SJSA1 (cell line): ENCODE results near the gene RPP14. TPM values are rescaled to one million over a fixed set of nuclear protein-coding genes. Genes with fewer than 3 reads are reported as not detected.

ENCODE experiments used
- DNase-seq, 2 experiments: peaks; one replicate each; pipeline ENCODE4 v3.0.0-alpha.2; 2015 to 2020; ENCODE audit warnings: low spot score in 2 of 2, low read depth in 1 of 2
- H3K27ac ChIP-seq: fragments of 250-450 bp; sonication (Bioruptor Pico); 2 replicates; pipeline ENCODE4 v1.5.1; 2020; ENCODE audit warnings: mild to moderate bottlenecking, moderate library complexity
- H3K27me3 ChIP-seq: fragments of 250-450 bp; sonication (Bioruptor Pico); replicated peaks from 2 replicates; pipeline ENCODE4 v1.5.1; 2020; ENCODE audit warnings: mild to moderate bottlenecking, moderate library complexity
- H3K36me3 ChIP-seq: fragments of 250-450 bp; sonication (Bioruptor Pico); 2 replicates; pipeline ENCODE4 v1.5.1; 2020; ENCODE audit warnings: mild to moderate bottlenecking
- H3K4me1 ChIP-seq: fragments of 250-450 bp; sonication (Bioruptor Pico); replicated peaks from 2 replicates; pipeline ENCODE4 v1.6.1; 2021; ENCODE audit warnings: mild to moderate bottlenecking
- H3K4me3 ChIP-seq: fragments of 250-450 bp; sonication (Bioruptor Pico); 2 replicates; pipeline ENCODE4 v1.5.1; 2020; ENCODE audit warnings: mild to moderate bottlenecking
- H3K9me3 ChIP-seq: fragments of 250-450 bp; sonication (Bioruptor Pico); replicated peaks from 2 replicates; pipeline ENCODE4 v1.5.1; 2020; ENCODE audit warnings: mild to moderate bottlenecking
- total RNA-seq: library from RNA; depleted of rRNA; stranded (reverse); fragments of >200 nt; shearing (Covaris generic); gene quantifications from 2 replicates; pipeline ENCODE4 v1.2.3, GENCODE V29; 2014

The RPP14 gene
- total RNA-seq, 1 experiment from 2014 or later: 14.9 TPM

DNA sequence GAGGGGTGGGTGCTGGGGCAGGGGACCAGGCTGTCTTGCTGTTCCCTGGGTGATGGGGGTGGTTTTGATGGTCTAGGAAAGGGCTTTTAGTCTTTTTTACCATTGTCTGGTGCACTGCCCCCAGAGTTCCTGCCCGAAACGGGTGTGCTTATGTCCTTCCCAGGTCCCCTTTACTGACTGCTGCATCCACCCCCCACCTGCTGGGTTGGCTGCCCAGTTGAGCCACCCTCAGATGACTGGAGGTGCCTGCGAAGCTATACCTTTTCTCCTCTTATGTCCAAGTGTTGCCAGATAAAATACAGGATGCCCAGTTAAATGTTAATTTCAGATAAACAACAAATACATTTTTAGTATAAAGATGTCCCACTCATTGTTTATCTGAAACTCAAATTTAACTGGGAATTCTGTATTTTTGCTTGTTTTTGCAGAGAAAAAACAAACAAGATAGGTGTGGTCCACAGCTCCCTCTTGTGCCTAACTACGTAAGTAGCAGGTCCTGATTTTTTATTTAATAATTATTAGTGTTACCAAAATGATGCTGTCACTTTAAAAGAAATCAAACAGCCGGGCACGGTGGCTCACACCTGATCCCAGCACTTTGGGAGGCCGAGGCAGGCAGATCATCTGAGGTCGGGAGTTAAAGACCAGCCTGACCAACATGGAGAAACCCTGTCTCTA lies 6.1 kb upstream of the RPP14 start:
- H3K36me3 ChIP-seq: no peaks in the 10 kb centered on the region
- H3K4me1 ChIP-seq: no peaks in the 10 kb centered on the region
- H3K27ac ChIP-seq: no peak overlapping the region
- peak in 1 of 2 experiments; percentile 20 for DNase-seq
- no peak overlapping the region for H3K4me3 ChIP-seq
- no peaks in the 10 kb centered on the region for H3K27me3 ChIP-seq
- no peaks in the 10 kb centered on the region for H3K9me3 ChIP-seq

DNA sequence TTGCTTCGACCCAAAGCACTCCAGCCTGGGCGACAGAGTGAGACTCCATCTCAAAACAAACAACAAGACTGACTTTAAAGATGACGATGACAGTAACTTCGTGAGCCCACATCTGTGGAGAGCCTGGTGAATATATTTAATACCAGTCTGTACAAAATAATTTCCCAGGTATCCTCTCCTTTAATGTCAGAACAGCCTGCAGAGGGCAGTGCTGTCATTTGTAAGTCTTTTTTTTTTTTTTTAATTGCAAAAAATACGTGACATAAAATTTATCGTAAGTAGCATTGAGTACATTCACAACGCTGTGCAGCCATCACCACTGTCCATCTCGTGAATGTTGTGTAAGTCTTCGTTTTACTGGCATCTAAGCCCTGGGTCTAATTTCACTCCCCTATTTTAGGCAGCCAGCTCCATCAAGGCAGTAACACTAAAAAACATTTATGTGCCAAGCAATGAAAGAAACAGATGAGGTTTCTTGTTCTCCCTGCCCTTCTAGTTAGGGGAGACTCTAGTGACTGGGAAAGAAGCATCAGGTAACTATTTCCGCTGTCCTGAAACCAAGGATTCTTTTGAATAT lies 1.7 kb downstream of the RPP14 start:
- H3K4me3 ChIP-seq: peak overlapping the region; percentile 79
- peaks cover 46% of the 10 kb centered on the region for H3K36me3 ChIP-seq
- no peak overlapping the region for H3K27ac ChIP-seq
- peak; percentile 47 to 48 for DNase-seq
- H3K27me3 ChIP-seq: no peaks in the 10 kb centered on the region
- peaks cover 4% of the 10 kb centered on the region for H3K4me1 ChIP-seq
- no peaks in the 10 kb centered on the region for H3K9me3 ChIP-seq

DNA sequence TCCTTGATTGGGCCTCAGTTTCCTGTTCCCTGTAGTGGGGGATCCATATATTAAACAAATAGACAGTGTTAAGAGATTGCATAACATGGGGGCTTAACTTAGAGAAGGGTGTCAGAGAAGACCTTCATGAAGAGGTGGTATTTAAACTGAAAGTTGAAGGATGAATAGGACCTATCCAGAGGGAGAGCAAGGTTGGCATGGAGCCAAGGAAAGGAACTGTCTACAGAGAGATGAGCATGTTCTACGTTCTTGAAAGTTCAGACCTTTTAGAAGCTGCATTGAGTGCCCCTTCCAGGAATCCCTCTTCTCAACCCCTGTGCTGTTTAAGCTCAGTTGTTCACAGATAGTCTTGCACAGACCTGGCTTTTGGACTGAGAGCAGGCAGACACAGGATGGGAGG lies 2.7 kb downstream of the RPP14 start:
- peaks cover 4% of the 10 kb centered on the region for H3K4me1 ChIP-seq
- H3K27ac ChIP-seq: no peak overlapping the region
- H3K9me3 ChIP-seq: no peaks in the 10 kb centered on the region
- H3K27me3 ChIP-seq: no peaks in the 10 kb centered on the region
- DNase-seq: no peak
- no peak overlapping the region for H3K4me3 ChIP-seq
- H3K36me3 ChIP-seq: peaks cover 56% of the 10 kb centered on the region

DNA sequence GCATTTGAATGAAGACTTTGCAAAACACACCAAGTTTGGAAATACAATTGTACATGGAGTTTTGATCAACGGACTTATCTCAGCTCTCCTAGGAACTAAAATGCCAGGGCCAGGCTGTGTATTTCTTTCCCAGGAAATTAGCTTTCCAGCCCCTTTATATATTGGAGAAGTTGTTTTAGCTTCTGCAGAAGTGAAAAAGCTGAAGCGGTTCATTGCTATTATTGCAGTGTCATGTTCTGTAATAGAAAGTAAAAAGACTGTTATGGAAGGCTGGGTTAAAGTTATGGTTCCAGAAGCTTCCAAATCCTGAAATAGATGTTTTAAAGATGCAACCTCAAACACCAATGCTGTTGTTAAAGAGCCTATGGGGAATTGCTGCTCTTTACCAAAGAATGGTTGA lies 11.8 kb downstream of the RPP14 start:
- no peaks in the 10 kb centered on the region for H3K27me3 ChIP-seq
- no peak overlapping the region for H3K27ac ChIP-seq
- no peaks in the 10 kb centered on the region for H3K4me1 ChIP-seq
- peaks cover 74% of the 10 kb centered on the region for H3K36me3 ChIP-seq
- no peaks in the 10 kb centered on the region for H3K9me3 ChIP-seq
- no peak overlapping the region for H3K4me3 ChIP-seq
- DNase-seq: no peak

DNA sequence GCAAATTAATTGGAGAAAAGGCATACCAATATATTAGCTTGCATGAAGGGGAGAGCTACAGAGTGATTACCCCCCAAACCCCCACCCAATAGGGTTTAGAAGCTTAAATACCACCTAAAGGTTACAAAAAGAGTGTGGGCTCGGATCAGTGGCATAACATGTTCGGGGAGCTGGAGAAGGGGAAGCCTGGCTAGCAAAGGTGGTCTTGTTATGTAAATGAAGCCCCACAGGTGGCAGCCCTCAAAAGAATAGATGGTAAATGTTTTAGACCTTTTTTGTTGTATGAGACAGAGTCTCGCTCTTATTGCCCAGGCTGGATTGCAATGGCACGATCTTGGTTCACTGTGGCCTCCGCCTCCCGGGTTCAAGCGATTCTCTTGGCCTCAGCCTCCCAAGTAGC lies 15.7 kb downstream of the RPP14 start:
- Histone ChIP-seq H3K36me3 (peaks cover 39% of the 10 kb centered on the region), H3K4me1 (peaks cover 10% of the 10 kb centered on the region), H3K27me3 (no peaks in the 10 kb centered on the region), H3K27ac (no peak overlapping the region), H3K4me3 (no peak overlapping the region), H3K9me3 (no peaks in the 10 kb centered on the region)
- no peak for DNase-seq

DNA sequence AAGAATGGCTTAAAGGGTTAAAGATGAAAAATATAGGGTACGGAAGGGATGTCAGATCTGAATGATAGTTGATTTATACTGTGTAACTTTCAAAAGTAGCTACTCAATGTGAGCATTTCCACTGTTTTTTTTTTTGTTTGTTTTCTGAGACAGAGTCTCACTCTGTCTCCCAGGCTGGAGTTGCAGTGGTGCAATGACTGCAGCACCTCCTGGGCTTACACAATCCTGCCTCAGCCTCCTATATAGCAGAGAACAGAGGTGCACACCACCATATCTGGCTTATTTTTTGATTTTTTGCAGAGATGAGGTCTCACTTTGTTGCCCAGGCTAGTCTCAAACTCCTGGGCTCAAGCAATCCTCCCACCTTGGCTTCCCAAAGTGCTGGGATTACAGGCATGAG lies 16.7 kb downstream of the RPP14 start:
- peaks cover 29% of the 10 kb centered on the region for H3K36me3 ChIP-seq
- no peak for DNase-seq
- H3K4me3 ChIP-seq: no peak overlapping the region
- peaks cover 10% of the 10 kb centered on the region for H3K4me1 ChIP-seq
- no peaks in the 10 kb centered on the region for H3K27me3 ChIP-seq
- H3K9me3 ChIP-seq: no peaks in the 10 kb centered on the region
- H3K27ac ChIP-seq: no peak overlapping the region

DNA sequence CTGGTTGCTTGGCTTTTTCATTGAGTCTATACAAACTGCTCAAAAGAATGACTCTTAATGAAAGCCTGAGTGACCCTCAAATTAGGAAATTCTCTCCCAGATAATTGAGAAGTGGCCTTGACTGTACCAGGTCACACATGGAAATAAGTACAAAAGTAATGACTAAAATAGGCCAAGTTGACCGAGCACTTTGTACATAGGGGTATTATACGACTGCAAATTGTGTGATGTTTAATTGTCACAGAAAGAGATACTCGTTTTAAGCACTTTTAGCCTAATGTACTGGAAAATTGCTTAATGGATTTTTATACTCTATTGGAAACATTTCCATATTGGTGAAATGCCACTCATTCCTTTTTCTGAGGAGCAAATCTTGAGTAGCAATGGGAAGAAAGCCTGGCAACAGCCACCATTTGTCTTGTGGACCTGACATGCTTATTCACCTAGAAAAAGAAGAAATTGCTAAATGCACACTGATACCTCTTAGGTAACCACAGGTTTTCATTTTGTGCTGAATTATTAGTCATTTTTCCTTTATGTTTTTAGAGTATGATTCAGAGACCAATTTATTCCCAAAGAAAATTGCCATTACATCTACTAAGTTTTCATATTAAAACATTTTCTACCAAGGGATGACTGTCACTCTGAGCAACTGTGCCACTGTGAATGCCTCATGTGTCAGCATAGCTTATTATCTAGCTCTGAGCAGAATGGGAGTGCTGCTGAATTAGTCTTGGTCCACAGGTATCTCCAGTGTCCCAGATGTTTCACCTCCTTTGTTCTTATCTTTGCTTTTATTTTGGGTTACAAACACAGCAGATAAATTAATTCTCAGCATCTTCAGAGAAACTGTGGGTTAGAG lies 17.7 kb downstream of the RPP14 start:
- peaks cover 10% of the 10 kb centered on the region for H3K4me1 ChIP-seq
- no peak overlapping the region for H3K4me3 ChIP-seq
- no peak for DNase-seq
- peaks cover 21% of the 10 kb centered on the region for H3K36me3 ChIP-seq
- H3K9me3 ChIP-seq: no peaks in the 10 kb centered on the region
- no peak overlapping the region for H3K27ac ChIP-seq
- H3K27me3 ChIP-seq: no peaks in the 10 kb centered on the region

DNA sequence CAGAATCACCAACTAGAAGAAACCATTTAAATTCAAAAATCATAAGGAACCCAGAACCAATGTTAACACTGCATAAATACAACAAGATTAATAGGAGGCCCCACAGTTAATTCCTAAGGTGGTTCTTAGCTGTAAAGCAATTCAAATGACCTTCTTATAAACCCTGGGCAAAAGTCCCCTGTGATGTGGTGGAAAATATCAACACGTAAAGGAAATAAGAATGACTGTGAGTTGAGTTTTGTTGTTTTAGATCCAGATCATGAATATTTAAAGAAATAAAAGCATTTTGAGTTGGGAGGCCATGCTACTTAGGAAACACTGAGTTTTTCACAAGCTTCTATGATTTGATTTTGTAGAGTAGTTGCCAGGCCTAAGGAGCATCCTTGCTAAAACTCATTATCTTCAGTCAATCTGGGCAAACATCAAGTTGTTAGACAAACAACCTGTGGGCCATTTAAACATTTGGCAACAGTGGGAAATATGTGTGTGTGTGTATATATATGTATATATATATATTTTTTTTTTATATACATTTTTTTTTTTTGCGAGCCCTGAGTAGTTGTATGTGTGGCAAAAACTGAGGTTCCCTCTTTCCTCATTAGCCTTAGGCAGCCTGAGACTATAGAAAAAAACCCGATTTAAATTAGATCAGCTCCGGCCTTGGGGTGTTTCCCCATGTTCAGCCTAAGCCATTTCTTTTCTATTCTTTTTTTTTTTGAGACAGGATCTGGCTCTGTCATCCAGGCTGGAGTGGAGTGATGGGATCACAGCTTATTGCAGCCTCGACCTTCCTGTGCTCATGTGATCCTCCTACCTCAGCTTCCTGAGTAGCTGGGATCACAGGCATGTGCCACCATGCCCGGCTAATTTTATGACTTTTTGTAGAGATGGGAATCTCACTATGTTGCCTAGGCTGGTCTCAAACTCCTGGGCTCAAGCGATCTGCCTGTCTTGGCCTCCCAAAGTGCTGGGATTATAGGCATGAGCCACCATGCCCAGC lies 18.6 kb downstream of the RPP14 start:
- Histone ChIP-seq H3K27me3 (no peaks in the 10 kb centered on the region), H3K4me1 (peaks cover 10% of the 10 kb centered on the region)
- no peak for DNase-seq

DNA sequence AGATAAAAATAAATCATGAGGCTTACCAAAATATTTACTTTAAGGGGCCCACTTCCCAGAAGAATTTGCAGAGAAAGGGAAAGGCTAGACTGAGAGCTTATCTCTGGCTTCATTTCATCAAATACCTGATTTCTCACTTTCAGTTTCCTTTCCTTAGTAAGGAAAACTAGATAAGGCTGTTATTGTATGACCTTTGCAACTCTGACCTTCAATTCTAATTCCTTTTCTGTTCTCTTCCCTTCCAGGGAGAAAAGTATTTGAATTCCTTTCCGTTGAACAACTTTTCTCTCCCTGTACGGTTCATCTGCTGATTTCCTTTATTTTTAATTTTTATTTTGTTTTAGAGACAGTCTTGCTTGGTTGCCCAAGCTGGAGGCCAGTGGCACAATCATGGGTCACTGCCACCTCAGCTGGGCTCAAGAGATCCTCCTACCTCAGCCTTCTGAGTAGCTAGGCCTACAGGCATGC lies 19.5 kb downstream of the RPP14 start:
- no peak overlapping the region for H3K4me3 ChIP-seq
- no peaks in the 10 kb centered on the region for H3K27me3 ChIP-seq
- peaks cover 9% of the 10 kb centered on the region for H3K36me3 ChIP-seq
- peak in 1 of 2 experiments; percentile 26 for DNase-seq
- peaks cover 10% of the 10 kb centered on the region for H3K4me1 ChIP-seq
- no peak overlapping the region for H3K27ac ChIP-seq
- no peaks in the 10 kb centered on the region for H3K9me3 ChIP-seq

More for the DNA sequence above, 18.6 kb downstream of the RPP14 start:
- H3K36me3 ChIP-seq: peaks cover 13% of the 10 kb centered on the region
- H3K4me3 ChIP-seq: no peak overlapping the region
- no peak overlapping the region for H3K27ac ChIP-seq
- H3K9me3 ChIP-seq: no peaks in the 10 kb centered on the region

DNA sequence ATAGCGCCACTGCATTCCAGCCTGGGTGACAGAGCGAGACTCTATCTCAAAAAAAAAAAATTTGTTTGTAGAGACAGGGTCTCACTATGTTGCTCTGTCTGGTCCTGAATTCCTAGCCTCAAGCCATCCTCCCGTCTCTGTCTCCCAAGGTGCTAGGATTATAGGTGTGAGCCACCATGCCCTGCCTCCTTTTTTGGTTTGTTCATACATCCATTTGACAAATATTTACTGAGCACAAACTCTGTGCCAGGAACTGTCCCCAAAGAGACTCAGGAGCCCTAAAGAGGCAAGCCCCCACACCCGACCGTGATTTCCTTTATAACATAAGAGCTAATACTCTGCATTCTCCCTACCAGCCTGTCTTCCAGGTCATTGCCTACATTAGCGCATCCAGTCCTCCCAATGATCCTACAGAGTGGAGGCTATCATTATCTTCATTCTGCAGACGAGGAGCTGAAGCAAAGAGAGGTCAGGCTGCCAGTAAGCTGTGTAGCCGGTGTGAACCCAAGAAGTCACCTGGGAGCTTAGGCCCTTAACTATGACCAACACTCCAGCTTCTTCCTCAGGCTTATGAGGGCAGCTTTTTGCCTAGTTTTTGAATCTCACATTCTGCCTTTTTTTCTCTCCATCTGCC lies 20.3 kb downstream of the RPP14 start:
- no peak for DNase-seq

DNA sequence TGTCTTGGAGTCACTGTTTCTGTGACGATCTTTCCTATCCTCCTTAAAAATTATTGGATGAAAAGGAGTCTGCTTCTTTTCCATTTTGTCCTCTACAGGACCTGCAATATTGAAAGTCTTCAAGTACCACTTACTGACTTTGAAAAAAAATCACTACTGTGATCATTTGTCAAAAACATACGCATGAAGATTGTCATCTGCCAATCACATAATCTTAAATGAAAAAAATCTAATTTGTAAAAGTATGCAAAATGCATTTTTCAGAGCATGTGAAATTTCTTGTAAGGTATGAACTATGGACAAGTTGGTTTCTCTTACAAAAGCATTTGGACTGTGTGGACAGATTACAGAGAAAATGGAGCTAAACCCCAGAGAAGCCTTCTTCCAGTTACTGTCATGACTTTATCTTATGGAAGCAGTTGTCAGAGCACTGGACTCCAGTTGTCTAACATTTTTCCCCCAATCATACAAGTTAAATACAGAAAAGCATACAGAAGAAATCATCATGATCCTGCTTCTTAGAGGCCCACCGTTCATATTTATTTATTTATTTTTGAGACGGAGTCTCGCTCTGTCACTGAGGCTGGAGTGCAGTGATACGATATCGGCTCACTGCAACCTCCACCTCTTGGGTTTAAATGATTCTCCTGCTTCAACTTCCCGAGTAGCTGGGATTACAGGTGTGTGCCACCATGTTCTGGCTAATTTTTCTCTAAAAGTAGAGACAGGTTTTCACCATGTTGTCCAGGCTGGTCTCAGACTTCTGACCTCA lies 23.3 kb downstream of the RPP14 start:
- Histone ChIP-seq H3K4me3 (no peak overlapping the region), H3K27me3 (no peaks in the 10 kb centered on the region), H3K27ac (no peak overlapping the region), H3K9me3 (peaks cover 5% of the 10 kb centered on the region; the same call in 1 of the 2 replicates), H3K36me3 (peaks cover 5% of the 10 kb centered on the region; the same call in 1 of the 2 replicates), H3K4me1 (peaks cover 28% of the 10 kb centered on the region)
- no peak for DNase-seq

More for the DNA sequence above, 20.3 kb downstream of the RPP14 start:
- Histone ChIP-seq H3K4me1 (peaks cover 10% of the 10 kb centered on the region), H3K36me3 (peaks cover 3% of the 10 kb centered on the region), H3K9me3 (no peaks in the 10 kb centered on the region), H3K27me3 (no peaks in the 10 kb centered on the region), H3K4me3 (no peak overlapping the region), H3K27ac (no peak overlapping the region)

DNA sequence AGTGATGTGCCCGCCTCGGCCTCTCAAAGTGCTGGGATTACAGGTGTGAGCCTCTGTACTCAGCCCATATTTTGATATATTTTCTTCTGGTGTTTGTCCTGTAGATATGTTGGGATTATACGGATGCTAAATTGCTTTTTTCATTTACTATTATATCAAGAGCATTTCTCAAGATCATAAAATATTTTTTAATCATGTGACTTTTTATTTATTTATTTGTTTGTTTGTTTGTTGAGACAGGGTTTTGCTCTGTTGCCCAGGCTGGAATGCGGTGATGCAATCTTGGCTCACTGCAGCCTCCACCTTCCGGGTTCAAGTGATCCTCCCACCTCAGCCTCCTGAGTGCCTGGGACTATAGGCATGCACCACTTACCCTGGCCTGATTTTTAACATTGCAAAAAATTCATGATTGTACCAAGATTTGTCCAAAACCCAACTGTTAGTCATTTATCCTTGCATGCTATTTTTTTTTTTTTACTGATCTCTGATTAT lies 23.9 kb downstream of the RPP14 start:
- Histone ChIP-seq H3K4me1 (peaks cover 34% of the 10 kb centered on the region), H3K27me3 (no peaks in the 10 kb centered on the region), H3K27ac (no peak overlapping the region), H3K4me3 (no peak overlapping the region), H3K36me3 (peaks cover 5% of the 10 kb centered on the region; the same call in 1 of the 2 replicates), H3K9me3 (peaks cover 5% of the 10 kb centered on the region; the same call in 1 of the 2 replicates)
- no peak for DNase-seq
